GM12874 (cell line): Measurements from ENCODE around the gene MRPS31.

Experiments
- CTCF ChIP-seq: IDR thresholded peaks from 2 replicates; pipeline ENCODE4 v1.5.1; 2011; ENCODE audit warnings: low read depth, mild to moderate bottlenecking, control low read depth, low read length, moderate library complexity; ENCODE audit not compliant: insufficient read depth

The MRPS31 gene

DNA sequence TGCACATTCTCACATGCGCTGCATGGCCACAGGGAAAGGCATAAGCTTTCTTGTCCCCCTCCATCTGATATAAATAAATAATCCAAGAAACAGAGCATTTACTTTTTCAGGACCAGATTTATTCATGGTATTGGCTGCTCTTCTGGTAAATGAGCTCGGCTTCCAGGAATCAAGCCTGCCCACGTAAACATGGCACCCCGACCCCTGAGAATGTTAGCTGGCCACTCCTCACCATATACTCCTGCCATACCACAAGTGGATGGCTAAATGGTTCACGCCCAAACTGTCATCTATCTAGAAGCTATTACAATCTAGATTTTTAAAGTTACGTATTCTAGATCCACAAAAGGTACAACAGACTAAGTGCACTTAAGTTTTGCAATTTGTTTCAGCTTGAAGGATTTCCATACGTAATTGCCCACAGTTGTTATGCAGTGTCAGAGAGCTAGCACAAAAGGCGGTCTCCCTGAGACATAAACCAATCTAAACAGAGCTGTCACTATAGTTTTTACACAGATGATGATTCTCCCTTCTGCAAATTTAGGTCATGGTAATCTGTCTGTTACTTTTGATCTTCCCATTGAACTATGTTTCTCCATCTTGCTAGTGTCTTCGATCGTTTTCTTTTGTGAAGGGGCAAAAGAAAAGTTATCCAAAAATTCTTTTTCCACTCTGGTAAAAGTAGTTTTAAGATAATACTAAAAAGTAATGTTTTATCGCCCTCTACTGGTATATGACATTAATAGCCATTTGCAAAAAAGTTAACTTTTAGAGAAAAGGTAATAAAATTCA, 88.3 kb downstream of the MRPS31 start:
- TF ChIP-seq CTCF = no peak

DNA sequence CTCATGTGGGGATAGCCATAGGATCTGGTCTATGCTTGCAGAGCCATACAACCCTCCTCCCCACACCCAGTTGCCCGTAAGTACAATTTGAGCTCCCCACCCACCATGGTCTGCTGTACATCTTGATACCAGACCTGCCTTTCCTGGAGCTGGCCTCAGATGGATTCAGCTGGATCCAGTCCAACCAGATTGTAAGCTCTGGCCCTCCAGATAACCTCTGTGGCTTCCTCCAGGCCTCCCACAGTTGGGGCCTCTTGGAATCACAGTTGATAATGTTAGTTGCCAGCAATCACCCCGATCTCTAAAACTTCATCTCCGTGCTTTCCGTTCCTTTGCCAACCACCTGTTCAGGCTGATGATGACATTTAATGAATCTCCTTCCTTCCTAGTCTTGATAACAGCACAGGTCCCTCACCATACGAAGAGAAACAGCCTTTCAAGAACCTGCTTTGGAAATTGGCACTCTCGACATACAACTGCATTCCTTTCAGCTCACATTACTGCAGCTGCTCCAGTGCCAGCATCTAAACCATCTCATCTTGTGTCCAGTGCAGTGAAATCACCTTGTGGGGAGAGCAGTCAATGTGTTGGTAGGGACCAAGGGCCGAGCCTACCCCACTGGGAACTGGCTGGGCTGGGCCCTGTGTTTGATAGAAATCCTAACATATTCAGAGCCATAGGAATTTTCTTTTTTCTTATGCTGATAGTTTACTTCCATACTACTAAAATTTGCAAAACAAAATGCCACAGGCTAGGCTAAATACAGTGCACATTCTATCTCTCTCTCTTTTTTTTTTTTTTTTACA, 89.4 kb downstream of the MRPS31 start:
- no peak for TF ChIP-seq CTCF

DNA sequence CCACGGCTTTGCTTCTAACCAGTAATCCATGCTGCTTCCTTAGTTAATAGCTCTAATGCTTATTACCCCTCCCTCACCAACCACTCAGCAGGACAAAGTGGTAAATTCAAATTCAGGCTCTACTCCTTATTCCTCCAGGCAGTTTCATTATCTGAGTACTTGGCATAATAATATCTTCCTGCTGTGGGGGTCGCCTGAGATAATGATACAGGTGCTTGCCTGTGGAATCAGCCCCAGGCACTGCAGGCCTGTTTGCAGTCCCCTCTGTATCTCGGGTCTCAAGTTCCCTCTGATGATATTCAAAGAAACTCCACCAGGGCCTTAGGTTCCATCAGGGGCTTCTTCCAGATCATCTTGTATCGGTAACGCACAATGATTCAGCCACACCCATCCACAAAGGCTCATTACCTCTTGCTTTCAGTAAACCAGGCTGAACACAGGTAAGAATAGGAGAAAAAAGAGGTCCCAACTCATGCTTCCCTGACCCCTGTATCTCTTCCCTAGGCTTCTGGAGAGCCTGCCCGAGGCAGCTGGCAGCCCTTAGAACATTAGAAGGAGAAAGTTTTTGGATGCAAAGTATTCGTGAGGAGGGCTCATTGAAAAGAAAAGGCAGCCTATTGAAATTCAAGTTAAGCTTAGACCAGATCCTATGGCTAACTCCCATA, 90.2 kb downstream of the MRPS31 start:
- no peak for TF ChIP-seq CTCF

DNA sequence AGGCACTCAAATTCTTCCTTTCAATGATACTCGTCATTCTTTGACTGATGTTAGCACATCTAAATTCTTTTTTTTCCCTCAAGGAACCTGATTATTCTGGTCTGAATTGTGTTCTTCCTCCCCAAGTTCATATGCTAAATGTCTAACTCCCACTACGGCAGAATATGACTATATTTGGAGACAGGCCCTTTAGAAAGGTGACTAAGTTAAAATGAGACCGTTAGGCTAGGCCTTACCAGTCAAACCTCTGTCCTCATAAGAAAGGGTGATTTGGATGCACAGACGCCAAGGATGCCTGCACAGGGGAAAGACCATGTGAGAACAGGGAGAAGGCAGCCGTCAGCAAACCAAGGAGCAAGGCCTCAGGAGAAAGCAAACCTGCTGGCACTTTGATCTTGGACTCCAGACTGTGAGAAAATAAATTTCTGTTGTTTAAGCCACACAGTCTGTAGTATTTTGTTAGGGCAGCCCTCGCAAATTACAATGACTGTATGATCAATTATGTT, 91.5 kb downstream of the MRPS31 start:
- no peak for TF ChIP-seq CTCF
